H1 (cell line): Measurements from ENCODE around the gene TNS1. TPM values are rescaled to one million over a fixed set of nuclear protein-coding genes. Genes with fewer than 3 reads are reported as not detected.
A peak's percentile ranks its signal among the peaks of the same experiment; 100 is the strongest.

Source experiments
- CTCF ChIA-PET: fragments of 300-600 bp; sonication (Branson Sonifier 250); formaldehyde crosslinking; loops from one replicate; lab custom pipeline; 2021; ENCODE audit not compliant: partially characterized antibody; lab: Charles Lee
- POLR2A ChIA-PET: fragments of 300-600 bp; sonication (Branson Sonifier 250); formaldehyde crosslinking; loops from one replicate; lab custom pipeline; 2021; ENCODE audit warnings: inconsistent platforms; ENCODE audit not compliant: partially characterized antibody; lab: Charles Lee
- DNase-seq, 2 experiments: peaks; one replicate each; pipeline versions ENCODE4 v3.0.0 to v3.0.0-alpha.2; 2010 to 2022; ENCODE audit warnings: low spot score in 2 of 2, low read depth in 1 of 2, mixed read lengths in 1 of 2
- FAIRE-seq: peaks from 2 replicates; lab custom pipeline; 2011; peaks lifted over from hg19 to GRCh38; lab: Jason Lieb, UNC
- H2AFZ ChIP-seq: 2 replicates; pipeline ENCODE4 v1.8.1; 2012; ENCODE audit warnings: low read length, inconsistent platforms
- H2AK5ac ChIP-seq: 2 replicates; pipeline ENCODE4 v1.6.1; 2013; ENCODE audit warnings: low read depth, low read length
- H2BK120ac ChIP-seq: replicated peaks from 2 replicates; pipeline ENCODE3; 2013; ENCODE audit warnings: low read depth, low read length, inconsistent platforms
- H2BK12ac ChIP-seq: 2 replicates; pipeline ENCODE4 v1.6.1; 2013; ENCODE audit warnings: low read depth, low read length
- H2BK15ac ChIP-seq: 2 replicates; pipeline ENCODE4 v1.6.1; 2013; ENCODE audit warnings: low read length
- H2BK20ac ChIP-seq: 2 replicates; pipeline ENCODE4 v1.6.1; 2013; ENCODE audit warnings: low read length
- H2BK5ac ChIP-seq: 2 replicates; pipeline ENCODE4 v1.6.1; 2013; ENCODE audit warnings: low read depth, low read length
- H3K14ac ChIP-seq: 2 replicates; pipeline ENCODE4 v1.6.1; 2013; ENCODE audit warnings: inconsistent platforms; ENCODE audit not compliant: insufficient read length
- H3K18ac ChIP-seq: 2 replicates; pipeline ENCODE4 v1.6.1; 2013; ENCODE audit warnings: low read length; ENCODE audit errors: extremely low read depth
- H3K23ac ChIP-seq: 2 replicates; pipeline ENCODE4 v1.6.1; 2013; ENCODE audit warnings: inconsistent platforms; ENCODE audit not compliant: insufficient read length
- H3K23me2 ChIP-seq: 2 replicates; pipeline ENCODE4 v1.6.1; 2013; ENCODE audit warnings: low read depth, low read length
- H3K27ac ChIP-seq: 2 replicates; pipeline ENCODE4 v1.6.1; 2011; ENCODE audit warnings: low read depth, low read length, inconsistent platforms
- H3K27me3 ChIP-seq, 4 experiments: replicated peaks in 1 of 4; 1 replicate in 1 of 4; 2 replicates in 3 of 4; pipeline versions ENCODE4 v1.6.1 to v1.8.1; 2011 to 2013; ENCODE audit warnings: low read length in 3 of 4, mild to moderate bottlenecking in 3 of 4, inconsistent platforms in 2 of 4, mixed read lengths in 2 of 4, moderate library complexity in 1 of 4; ENCODE audit not compliant: control insufficient read depth in 3 of 4, insufficient read depth in 3 of 4; ENCODE audit errors: extremely low read depth in 1 of 4
- H3K36me3 ChIP-seq, 4 experiments: 2 replicates each; pipeline versions ENCODE4 v1.6.1 to v1.8.1; 2011 to 2013; ENCODE audit warnings: mild to moderate bottlenecking in 4 of 4, low read length in 3 of 4, moderate library complexity in 2 of 4, control low read depth in 1 of 4, inconsistent platforms in 1 of 4; ENCODE audit not compliant: insufficient read depth in 4 of 4, control insufficient read depth in 2 of 4
- H3K4ac ChIP-seq: replicated peaks from 2 replicates; pipeline ENCODE3; 2013; ENCODE audit warnings: low read length, low read depth, mixed read lengths, inconsistent platforms; ENCODE audit not compliant: insufficient read length
- H3K4me1 ChIP-seq, 4 experiments: replicated peaks in 1 of 4; 1 replicate in 1 of 4; 2 replicates in 3 of 4; pipeline versions ENCODE4 v1.6.1 to v1.8.1; 2011 to 2013; ENCODE audit warnings: low read length in 3 of 4, inconsistent platforms in 2 of 4, mixed read lengths in 1 of 4; ENCODE audit not compliant: insufficient read depth in 4 of 4, control insufficient read depth in 3 of 4
- H3K4me2 ChIP-seq, 2 experiments: 2 replicates each; pipeline versions ENCODE4 v1.6.1 to v1.8.1; 2011 to 2013; ENCODE audit warnings: low read depth in 2 of 2, low read length in 2 of 2, control low read depth in 1 of 2, inconsistent platforms in 1 of 2, mild to moderate bottlenecking in 1 of 2; ENCODE audit not compliant: insufficient read depth in 1 of 2
- H3K4me3 ChIP-seq, 4 experiments: fragments of 200-600, 300-600 bp in 1 of 4; sonication (generic), shearing (Covaris generic), sonication (Bioruptor Twin) in 1 of 4; 2 replicates each; pipeline versions ENCODE4 v1.5.1 to v1.8.1; 2011 to 2016; ENCODE audit warnings: low read length in 4 of 4, low read depth in 3 of 4, control low read depth in 2 of 4, inconsistent platforms in 2 of 4, mild to moderate bottlenecking in 2 of 4, mixed read lengths in 1 of 4, moderate library complexity in 1 of 4; ENCODE audit not compliant: insufficient read depth in 2 of 4; ENCODE audit errors: extremely low read depth in 1 of 4
- H3K56ac ChIP-seq: replicated peaks from 2 replicates; pipeline ENCODE3; 2013; ENCODE audit warnings: low read depth, mild to moderate bottlenecking, mixed read lengths, low read length, inconsistent platforms; ENCODE audit not compliant: insufficient read length
- H3K79me1 ChIP-seq: 2 replicates; pipeline ENCODE4 v1.6.1; 2013; ENCODE audit warnings: low read depth, low read length, control low read depth
- H3K79me2 ChIP-seq, 2 experiments: 2 replicates each; pipeline versions ENCODE4 v1.6.1 to v1.8.1; 2012 to 2013; ENCODE audit warnings: low read length in 2 of 2, mild to moderate bottlenecking in 2 of 2, inconsistent platforms in 1 of 2; ENCODE audit not compliant: insufficient read depth in 2 of 2, control insufficient read depth in 1 of 2
- H3K9ac ChIP-seq, 4 experiments: replicated peaks in 1 of 4; 1 replicate in 1 of 4; 2 replicates in 3 of 4; pipeline versions ENCODE4 v1.6.1 to v1.8.1; 2011 to 2013; ENCODE audit warnings: low read depth in 3 of 4, low read length in 3 of 4, control low read depth in 2 of 4, mild to moderate bottlenecking in 2 of 4, moderate library complexity in 2 of 4, inconsistent platforms in 1 of 4; ENCODE audit errors: extremely low read depth in 1 of 4
- H3K9me3 ChIP-seq, 2 experiments: 2 replicates each; pipeline versions ENCODE4 v1.6.1 to v1.8.1; 2012 to 2013; ENCODE audit warnings: mild to moderate bottlenecking in 2 of 2, moderate library complexity in 2 of 2, control low read depth in 1 of 2, inconsistent platforms in 1 of 2, low read depth in 1 of 2, low read length in 1 of 2, mixed read lengths in 1 of 2; ENCODE audit not compliant: insufficient read depth in 2 of 2
- H4K20me1 ChIP-seq, 2 experiments: replicated peaks in 1 of 2; 2 replicates each; pipeline versions ENCODE3 to v1.8.1; 2011 to 2013; ENCODE audit warnings: inconsistent platforms in 2 of 2, low read length in 2 of 2, mild to moderate bottlenecking in 1 of 2; ENCODE audit not compliant: insufficient read depth in 2 of 2, control insufficient read depth in 1 of 2
- H4K5ac ChIP-seq: 2 replicates; pipeline ENCODE4 v1.6.1; 2013; ENCODE audit warnings: low read length, low read depth, mixed read lengths, inconsistent platforms; ENCODE audit not compliant: insufficient read length
- H4K8ac ChIP-seq: 2 replicates; pipeline ENCODE4 v1.8.0; 2013; ENCODE audit warnings: mild to moderate bottlenecking, moderate library complexity, low read length, inconsistent platforms; ENCODE audit not compliant: insufficient read depth; ENCODE audit errors: extremely low read depth
- H4K91ac ChIP-seq: replicated peaks from 2 replicates; pipeline ENCODE3; 2013; ENCODE audit warnings: low read length, mixed read lengths, inconsistent platforms; ENCODE audit not compliant: insufficient read length
- ASH2L ChIP-seq: fragments of 200-600, 300-600 bp; sonication (generic); IDR thresholded peaks from one replicate; pipeline ENCODE4 v1.7.1; 2017; ENCODE audit warnings: low read length
- CHD1 ChIP-seq: IDR thresholded peaks from 2 replicates; pipeline ENCODE4 v1.6.1; 2012; ENCODE audit warnings: low read depth, low read length, improper control_type of control experiment
- CTBP2 ChIP-seq: IDR thresholded peaks from 2 replicates; pipeline ENCODE4 v1.7.0; 2011; ENCODE audit warnings: borderline replicate concordance, mild to moderate bottlenecking, moderate library complexity, mixed read lengths, low read length; ENCODE audit not compliant: insufficient read depth, insufficient read length
- E2F6 ChIP-seq: IDR thresholded peaks from 2 replicates; pipeline ENCODE4 v1.6.1; 2012; ENCODE audit warnings: inconsistent platforms
- EGR1 ChIP-seq: IDR thresholded peaks from 2 replicates; pipeline ENCODE4 v1.6.1; 2011; ENCODE audit warnings: low read depth, low read length, borderline replicate concordance
- MAFK ChIP-seq: IDR thresholded peaks from 2 replicates; pipeline ENCODE4 v1.6.1; 2012; ENCODE audit warnings: low read depth, mild to moderate bottlenecking, improper control_type of control experiment, low read length
- RXRA ChIP-seq: IDR thresholded peaks from 2 replicates; pipeline ENCODE4 v1.6.1; 2011; ENCODE audit warnings: low read depth, mild to moderate bottlenecking, low read length, moderate library complexity; ENCODE audit not compliant: insufficient read depth
- SIRT6 ChIP-seq: IDR thresholded peaks from one replicate; pipeline ENCODE4 v1.7.1; 2012; ENCODE audit warnings: low read length, inconsistent platforms
- TAF1 ChIP-seq: IDR thresholded peaks from 2 replicates; pipeline ENCODE4 v1.6.1; 2011; ENCODE audit warnings: mild to moderate bottlenecking, low read depth, low read length
- TBP ChIP-seq: IDR thresholded peaks from 2 replicates; pipeline ENCODE4 v1.6.1; 2011; ENCODE audit warnings: low read depth, low read length, improper control_type of control experiment
- TCF12 ChIP-seq: IDR thresholded peaks from 2 replicates; pipeline ENCODE4 v1.6.1; 2011; ENCODE audit warnings: low read depth, mild to moderate bottlenecking, low read length
- polyA plus RNA-seq, 7 experiments: library from polyadenylated mRNA; depleted of rRNA in 3 of 7; stranded (reverse) in 5 of 7; unstranded in 2 of 7; fragments of >200 nt in 5 of 7; fragments of 200-250 nt in 2 of 7; gene quantifications; 1 replicate in 5 of 7; 2 replicates in 1 of 7; 4 replicates in 1 of 7; pipeline versions ENCODE4 v1.2.1 to v1.2.3, GENCODE V29; 2011 to 2013; ENCODE audit warnings: missing spikeins in 2 of 7, mixed read lengths in 2 of 7
- total RNA-seq: library from RNA; stranded (reverse); fragmentation: NEBNext Ultra II Directional; extraction: Animal tissue kit (Norgen Biotek cat#: 25700); gene quantifications from 2 replicates; pipeline ENCODE4 v1.2.1, GENCODE V29; 2021

TNS1 gene
- total and polyA plus RNA-seq, 2 of the 8 experiments (the other 6 are each of a cell fraction or from before 2014, with no cell fraction given), result 1.5 to 5.1 TPM

GRCh38 chr2:217910875-217911212, 92.0 kb downstream of the TNS1 start:
- ChIA-PET CTCF (interaction anchor here (0.5 to 5.0 kb wide), 14 partner anchors 9 to 125 kb away, joined by 3 to 31 read pairs (median 6); no protein-coding TSS in a partner anchor), POLR2A (interaction anchor here (1.8 kb wide), 1 partner anchor 13 kb away, joined by 5 read pairs; no protein-coding TSS in a partner anchor)
- H2BK12ac ChIP-seq, result no peak overlapping the region
- H4K8ac ChIP-seq, result 0 out of 2 replicates have a peak overlapping the region, but pooled peaks have one; percentile 1
- H3K14ac ChIP-seq, result no peak overlapping the region
- no peak overlapping the region for H2AK5ac ChIP-seq
- DNase-seq (no peak), FAIRE-seq (no peak)
- no peak overlapping the region for H4K5ac ChIP-seq
- H3K23me2 ChIP-seq, result peaks cover 6% of the 10 kb centered on the region; the same call in 1 of the 2 replicates
- no peak overlapping the region for H2BK15ac ChIP-seq
- no peaks in the 10 kb centered on the region for H3K79me2 ChIP-seq
- H3K4me1 ChIP-seq, result peaks cover 3 to 15% (median 9%) of the 10 kb centered on the region in 4 experiments
- H2BK20ac ChIP-seq, result no peak overlapping the region
- H3K23ac ChIP-seq, result no peak overlapping the region
- no peaks in the 10 kb centered on the region for H3K36me3 ChIP-seq
- no peak overlapping the region for H3K9ac ChIP-seq
- TF ChIP-seq CHD1 (no peak), CTBP2 (no peak), EGR1 (no peak), TCF12 (no peak), MAFK (no peak), TBP (no peak), ASH2L (no peak), TAF1 (no peak), E2F6 (no peak), SIRT6 (no peak), RXRA (no peak)
- no peak overlapping the region for H3K4me2 ChIP-seq
- no peak overlapping the region for H3K27ac ChIP-seq
- no peak overlapping the region for H3K4me3 ChIP-seq
- H3K9me3 ChIP-seq, result no peaks in the 10 kb centered on the region
- no peak overlapping the region for H4K91ac ChIP-seq
- H2BK5ac ChIP-seq, result no peak overlapping the region
- no peak overlapping the region for H3K4ac ChIP-seq
- no peaks in the 10 kb centered on the region for H3K79me1 ChIP-seq
- no peak overlapping the region for H2BK120ac ChIP-seq
- peaks cover 0 to 4% (median 2%) of the 10 kb centered on the region in 4 experiments; a peak in 4 of 7 replicates for H3K27me3 ChIP-seq
- no peak overlapping the region for H3K56ac ChIP-seq
- H4K20me1 ChIP-seq, result no peaks in the 10 kb centered on the region
- H3K18ac ChIP-seq, result no peak overlapping the region
- no peak overlapping the region for H2AFZ ChIP-seq
